ENCODE measurements around the gene NRXN2. TPM values are rescaled to one million over a fixed set of nuclear protein-coding genes. Genes with fewer than 3 reads are reported as not detected.
A peak's percentile ranks its signal among the peaks of the same experiment; 100 is the strongest.

NRXN2 gene
- total and polyA plus RNA-seq, 4 donors, result 0.17 to 2.8 (median 1.4) TPM

DNA sequence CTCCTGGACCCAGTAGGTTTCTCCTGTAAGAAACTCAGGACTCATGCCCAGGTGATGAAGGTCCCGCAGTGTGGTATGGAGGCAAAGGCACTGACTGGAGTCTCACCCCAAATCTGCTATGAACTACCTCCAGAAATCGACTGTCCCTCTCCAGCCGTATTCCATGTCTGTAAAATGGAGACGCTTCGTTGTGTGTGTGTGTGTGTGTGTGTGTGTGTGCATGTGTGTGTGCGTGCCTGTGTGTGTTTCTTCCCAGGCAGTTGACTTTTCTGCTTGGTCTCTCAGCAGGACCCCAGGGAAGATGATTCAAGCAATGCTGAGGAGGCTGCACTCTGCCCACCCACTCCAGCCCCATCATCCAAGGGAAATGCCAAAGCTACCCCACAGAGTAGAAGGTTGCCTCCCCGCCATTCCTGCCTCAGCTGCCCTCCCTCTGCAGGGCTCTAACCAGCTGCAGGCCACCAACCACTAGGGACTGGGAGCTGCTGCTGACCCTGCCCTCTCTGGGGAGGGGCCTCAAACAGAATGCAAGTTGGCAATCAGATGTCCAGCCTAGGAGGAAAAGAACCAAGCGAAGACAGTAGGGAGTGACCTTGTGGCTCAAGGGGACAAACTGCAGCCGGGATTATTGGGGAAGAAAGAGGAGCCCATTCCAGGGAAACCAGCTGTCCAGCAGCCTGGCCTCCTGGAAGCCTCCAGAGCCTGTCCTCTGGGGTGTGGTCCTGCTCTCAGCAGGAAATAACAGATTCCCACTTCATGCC, 75.8 kb downstream of the NRXN2 start:
- H3K4me3 ChIP-seq (ENCODE audit: low read depth in 1 of 3, low read length in 3 of 3), result no peak overlapping the region
- H3K9ac ChIP-seq (ENCODE audit: low read depth in 1 of 2, low read length in 2 of 2), result no peak overlapping the region
- no peaks in the 10 kb centered on the region for H3K9me3 ChIP-seq (ENCODE audit: control insufficient read depth in 4 of 4, low read length in 3 of 4)
- WGBS, result 85% methylated on average over 9 of the region's 9 CpGs
- peaks cover 0 to 7% (median 4%) of the 10 kb centered on the region in 4 donors for H3K27me3 ChIP-seq (ENCODE audit: control insufficient read depth in 4 of 4, insufficient read depth in 4 of 4, low read length in 3 of 4)
- H3K4me1 ChIP-seq (ENCODE audit: control insufficient read depth in 4 of 4, insufficient read depth in 4 of 4, low read length in 3 of 4), result peaks cover 0 to 2% (median 0%) of the 10 kb centered on the region in 4 donors
- no peak for TF ChIP-seq RXRA (IDR thresholded peaks at IDR 0.05)
- TF ChIP-seq, protein P1, sequence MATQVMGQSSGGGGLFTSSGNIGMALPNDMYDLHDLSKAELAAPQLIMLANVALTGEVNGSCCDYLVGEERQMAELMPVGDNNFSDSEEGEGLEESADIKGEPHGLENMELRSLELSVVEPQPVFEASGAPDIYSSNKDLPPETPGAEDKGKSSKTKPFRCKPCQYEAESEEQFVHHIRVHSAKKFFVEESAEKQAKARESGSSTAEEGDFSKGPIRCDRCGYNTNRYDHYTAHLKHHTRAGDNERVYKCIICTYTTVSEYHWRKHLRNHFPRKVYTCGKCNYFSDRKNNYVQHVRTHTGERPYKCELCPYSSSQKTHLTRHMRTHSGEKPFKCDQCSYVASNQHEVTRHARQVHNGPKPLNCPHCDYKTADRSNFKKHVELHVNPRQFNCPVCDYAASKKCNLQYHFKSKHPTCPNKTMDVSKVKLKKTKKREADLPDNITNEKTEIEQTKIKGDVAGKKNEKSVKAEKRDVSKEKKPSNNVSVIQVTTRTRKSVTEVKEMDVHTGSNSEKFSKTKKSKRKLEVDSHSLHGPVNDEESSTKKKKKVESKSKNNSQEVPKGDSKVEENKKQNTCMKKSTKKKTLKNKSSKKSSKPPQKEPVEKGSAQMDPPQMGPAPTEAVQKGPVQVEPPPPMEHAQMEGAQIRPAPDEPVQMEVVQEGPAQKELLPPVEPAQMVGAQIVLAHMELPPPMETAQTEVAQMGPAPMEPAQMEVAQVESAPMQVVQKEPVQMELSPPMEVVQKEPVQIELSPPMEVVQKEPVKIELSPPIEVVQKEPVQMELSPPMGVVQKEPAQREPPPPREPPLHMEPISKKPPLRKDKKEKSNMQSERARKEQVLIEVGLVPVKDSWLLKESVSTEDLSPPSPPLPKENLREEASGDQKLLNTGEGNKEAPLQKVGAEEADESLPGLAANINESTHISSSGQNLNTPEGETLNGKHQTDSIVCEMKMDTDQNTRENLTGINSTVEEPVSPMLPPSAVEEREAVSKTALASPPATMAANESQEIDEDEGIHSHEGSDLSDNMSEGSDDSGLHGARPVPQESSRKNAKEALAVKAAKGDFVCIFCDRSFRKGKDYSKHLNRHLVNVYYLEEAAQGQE (IDR thresholded peaks at IDR 0.05), result no peak
- TF ChIP-seq, protein P2, sequence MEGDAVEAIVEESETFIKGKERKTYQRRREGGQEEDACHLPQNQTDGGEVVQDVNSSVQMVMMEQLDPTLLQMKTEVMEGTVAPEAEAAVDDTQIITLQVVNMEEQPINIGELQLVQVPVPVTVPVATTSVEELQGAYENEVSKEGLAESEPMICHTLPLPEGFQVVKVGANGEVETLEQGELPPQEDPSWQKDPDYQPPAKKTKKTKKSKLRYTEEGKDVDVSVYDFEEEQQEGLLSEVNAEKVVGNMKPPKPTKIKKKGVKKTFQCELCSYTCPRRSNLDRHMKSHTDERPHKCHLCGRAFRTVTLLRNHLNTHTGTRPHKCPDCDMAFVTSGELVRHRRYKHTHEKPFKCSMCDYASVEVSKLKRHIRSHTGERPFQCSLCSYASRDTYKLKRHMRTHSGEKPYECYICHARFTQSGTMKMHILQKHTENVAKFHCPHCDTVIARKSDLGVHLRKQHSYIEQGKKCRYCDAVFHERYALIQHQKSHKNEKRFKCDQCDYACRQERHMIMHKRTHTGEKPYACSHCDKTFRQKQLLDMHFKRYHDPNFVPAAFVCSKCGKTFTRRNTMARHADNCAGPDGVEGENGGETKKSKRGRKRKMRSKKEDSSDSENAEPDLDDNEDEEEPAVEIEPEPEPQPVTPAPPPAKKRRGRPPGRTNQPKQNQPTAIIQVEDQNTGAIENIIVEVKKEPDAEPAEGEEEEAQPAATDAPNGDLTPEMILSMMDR (IDR thresholded peaks at IDR 0.05; ENCODE audit: low read depth, low read length, missing input control), result no peak
- TF ChIP-seq RAD21 (IDR thresholded peaks at IDR 0.05), result no peak
- TF ChIP-seq, protein P3, sequence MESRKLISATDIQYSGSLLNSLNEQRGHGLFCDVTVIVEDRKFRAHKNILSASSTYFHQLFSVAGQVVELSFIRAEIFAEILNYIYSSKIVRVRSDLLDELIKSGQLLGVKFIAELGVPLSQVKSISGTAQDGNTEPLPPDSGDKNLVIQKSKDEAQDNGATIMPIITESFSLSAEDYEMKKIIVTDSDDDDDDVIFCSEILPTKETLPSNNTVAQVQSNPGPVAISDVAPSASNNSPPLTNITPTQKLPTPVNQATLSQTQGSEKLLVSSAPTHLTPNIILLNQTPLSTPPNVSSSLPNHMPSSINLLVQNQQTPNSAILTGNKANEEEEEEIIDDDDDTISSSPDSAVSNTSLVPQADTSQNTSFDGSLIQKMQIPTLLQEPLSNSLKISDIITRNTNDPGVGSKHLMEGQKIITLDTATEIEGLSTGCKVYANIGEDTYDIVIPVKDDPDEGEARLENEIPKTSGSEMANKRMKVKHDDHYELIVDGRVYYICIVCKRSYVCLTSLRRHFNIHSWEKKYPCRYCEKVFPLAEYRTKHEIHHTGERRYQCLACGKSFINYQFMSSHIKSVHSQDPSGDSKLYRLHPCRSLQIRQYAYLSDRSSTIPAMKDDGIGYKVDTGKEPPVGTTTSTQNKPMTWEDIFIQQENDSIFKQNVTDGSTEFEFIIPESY (IDR thresholded peaks at IDR 0.05), result no peak
- TF ChIP-seq FOXA2 (IDR thresholded peaks at IDR 0.05), result no peak
- no peak for TF ChIP-seq JUND (IDR thresholded peaks at IDR 0.05)
- TF ChIP-seq HNF4A (conservative IDR thresholded peaks at IDR 0.05), result no peak
- TF ChIP-seq GABPA (IDR thresholded peaks at IDR 0.05 in 1 of 2, conservative IDR thresholded peaks at IDR 0.05 in 1 of 2), result no peak
- no peaks in the 10 kb centered on the region for H3K36me3 ChIP-seq (ENCODE audit: control insufficient read depth in 4 of 4, insufficient read depth in 3 of 4, low read depth in 1 of 4, low read length in 3 of 4)
- no peak overlapping the region for H3K27ac ChIP-seq (ENCODE audit: low read depth in 1 of 2, low read length in 2 of 2)
- DNase-seq (ENCODE audit: low spot score), result no peak

DNA sequence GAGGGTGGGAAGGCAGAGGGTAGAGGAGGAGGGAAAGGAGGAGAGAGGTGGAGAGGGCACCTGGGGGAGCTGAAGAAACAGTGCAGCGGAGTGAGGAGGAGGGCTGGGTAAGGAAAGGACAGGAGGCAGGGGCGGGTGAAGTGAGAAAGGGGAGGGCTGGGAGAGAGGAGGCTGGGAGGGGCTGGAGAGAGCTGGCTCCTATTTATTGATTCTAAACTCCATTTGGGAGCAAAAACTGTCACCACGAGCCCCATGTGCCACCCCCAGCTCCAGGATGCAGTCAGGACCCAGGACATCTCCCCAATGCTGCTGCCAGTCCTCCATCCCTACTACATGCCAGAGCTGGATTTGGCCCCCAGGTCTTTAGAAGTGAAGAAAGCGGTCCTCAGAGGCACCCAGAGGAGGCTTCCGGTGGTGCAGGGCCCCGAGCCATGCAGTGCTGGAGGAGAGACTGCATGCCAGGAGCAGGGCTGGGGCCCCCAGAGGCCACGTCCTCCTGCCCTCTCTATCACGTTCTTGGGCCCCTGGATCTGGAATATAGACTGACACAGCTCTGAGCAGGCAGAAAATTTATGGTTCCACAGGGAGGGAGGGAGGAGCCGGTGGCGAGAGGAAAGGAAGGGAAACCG, 78.2 kb downstream of the NRXN2 start:
- Histone ChIP-seq H3K4me1 (ENCODE audit: control insufficient read depth in 4 of 4, insufficient read depth in 4 of 4, low read length in 3 of 4) (no peaks in the 10 kb centered on the region), H3K9me3 (ENCODE audit: control insufficient read depth in 4 of 4, low read length in 3 of 4) (no peaks in the 10 kb centered on the region), H3K9ac (ENCODE audit: low read depth in 1 of 2, low read length in 2 of 2) (no peak overlapping the region), H3K4me3 (ENCODE audit: low read depth in 1 of 3, low read length in 3 of 3) (no peak overlapping the region), H3K36me3 (ENCODE audit: control insufficient read depth in 4 of 4, insufficient read depth in 3 of 4, low read depth in 1 of 4, low read length in 3 of 4) (no peaks in the 10 kb centered on the region), H3K27me3 (ENCODE audit: control insufficient read depth in 4 of 4, insufficient read depth in 4 of 4, low read length in 3 of 4) (peaks cover 0 to 12% (median 6%) of the 10 kb centered on the region in 4 donors), H3K27ac (ENCODE audit: low read depth in 1 of 2, low read length in 2 of 2) (no peak overlapping the region)
- DNase-seq (ENCODE audit: low spot score), result no peak
- 29% methylated on average over 11 of the region's 11 CpGs for WGBS
- TF ChIP-seq EGR1 (IDR thresholded peaks at IDR 0.05; ENCODE audit: low read depth in 2 of 2) (no peak), RAD21 (IDR thresholded peaks at IDR 0.05) (peak in 1 of 2 donors; percentile 25)

All from liver (tissue), 9 donors.